ENCODE measurements around the gene TFDP1. TPM values are rescaled to one million over a fixed set of nuclear protein-coding genes. Genes with fewer than 3 reads are reported as not detected.

The TFDP1 gene
- total RNA-seq, 4 donors from 2014 or later = 55.7 to 82.1 (median 59.5) TPM

GRCh38 chr13:113651511-113652403 lies 67.2 kb downstream of the TFDP1 start:
- 80 to 86% methylated on average over 1 to 8 of the region's 37 CpGs for WGBS, 2 donors
- no peaks in the 10 kb centered on the region for H3K27me3 ChIP-seq
- no peak for DNase-seq
- H3K4me1 ChIP-seq = peaks cover 7 to 25% (median 9%) of the 10 kb centered on the region in 3 donors
- TF ChIP-seq POLR2A (IDR thresholded peaks at IDR 0.05) = no peak
- no peak for TF ChIP-seq CTCF (IDR thresholded peaks at IDR 0.05)
- H3K9me3 ChIP-seq = no peaks in the 10 kb centered on the region
- H3K27ac ChIP-seq = no peak overlapping the region
- no peaks in the 10 kb centered on the region for H3K36me3 ChIP-seq
- intact Hi-C loops (cut with DNase I) = no loop called here
- no peak overlapping the region for H3K4me3 ChIP-seq

- H3K27me3 ChIP-seq = peaks cover 0 to under 1% (median 0%) of the 10 kb centered on the region in 4 donors
- no peaks in the 10 kb centered on the region for H3K9me3 ChIP-seq
- no peaks in the 10 kb centered on the region for H3K36me3 ChIP-seq
- WGBS, 2 donors = 83 to 85% methylated on average over 9 to 21 of the region's 24 CpGs
- DNase-seq = no peak
- no peak overlapping the region for H3K4me3 ChIP-seq
- H3K27ac ChIP-seq = no peak overlapping the region
- H3K4me1 ChIP-seq = peaks cover 0 to 22% (median 3%) of the 10 kb centered on the region in 3 donors
- intact Hi-C loops (cut with DNase I) = no loop called here
- TF ChIP-seq CTCF (IDR thresholded peaks at IDR 0.05) = no peak
Measured at GRCh38 chr13:113652404-113653263, 68.1 kb downstream of the TFDP1 start.

- H3K4me3 ChIP-seq = no peak overlapping the region
- WGBS, 2 donors = 61% methylated on average over 13 to 20 of the region's 24 CpGs
- no peaks in the 10 kb centered on the region for H3K36me3 ChIP-seq
- no peak overlapping the region for H3K27ac ChIP-seq
- H3K9me3 ChIP-seq = no peaks in the 10 kb centered on the region
- no peak for DNase-seq
- intact Hi-C loops (cut with DNase I) = no loop called here
- no peak for TF ChIP-seq POLR2A (IDR thresholded peaks at IDR 0.05)
- H3K4me1 ChIP-seq = peaks cover 0 to 14% (median 0%) of the 10 kb centered on the region in 3 donors
- H3K27me3 ChIP-seq = peaks cover 0 to 9% (median 0%) of the 10 kb centered on the region in 4 donors
Measured at GRCh38 chr13:113653264-113654174, 69.0 kb downstream of the TFDP1 start.

- TF ChIP-seq POLR2A (IDR thresholded peaks at IDR 0.05) (no peak), CTCF (IDR thresholded peaks at IDR 0.05) (no peak)
- Histone ChIP-seq H3K27ac (no peak overlapping the region), H3K27me3 (peaks cover 0 to 10% (median 0%) of the 10 kb centered on the region in 4 donors), H3K4me3 (no peak overlapping the region), H3K4me1 (peaks cover 0 to 14% (median 0%) of the 10 kb centered on the region in 3 donors), H3K9me3 (no peaks in the 10 kb centered on the region), H3K36me3 (no peaks in the 10 kb centered on the region)
- no peak for DNase-seq
- 69 to 91% methylated on average over 6 to 9 of the region's 9 CpGs for WGBS, 2 donors
- intact Hi-C loops (cut with DNase I) = no loop called here
Measured at GRCh38 chr13:113654175-113654560, 69.6 kb downstream of the TFDP1 start.
